ENCODE measurements around the gene CPNE6.
"Not testable (repeated sequence)": the region's sequence is repeated elsewhere in the genome, so short reads cannot be mapped to it uniquely, and the experiment has no call there.

The CPNE6 gene

DNA sequence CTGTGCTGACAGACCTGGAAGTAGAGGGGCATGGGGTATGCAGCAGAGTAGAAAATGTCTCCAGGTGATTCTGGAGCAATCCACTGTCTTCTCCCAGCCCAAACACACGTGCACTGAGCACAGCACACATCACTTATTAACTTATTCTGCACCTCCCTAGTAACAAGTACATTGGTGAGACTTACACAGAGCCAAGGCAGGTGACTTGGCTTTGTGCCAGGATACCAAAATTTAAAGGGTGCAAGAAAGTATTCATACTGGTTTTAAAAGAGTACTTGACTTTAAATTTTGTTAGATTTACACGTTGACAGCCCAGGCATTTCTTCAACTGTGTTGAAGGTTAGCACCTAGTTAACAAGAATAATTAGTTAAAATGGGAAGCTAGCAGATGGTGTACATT is 30.7 kb upstream of the CPNE6 start (continued):
- TF ChIP-seq, protein P1, sequence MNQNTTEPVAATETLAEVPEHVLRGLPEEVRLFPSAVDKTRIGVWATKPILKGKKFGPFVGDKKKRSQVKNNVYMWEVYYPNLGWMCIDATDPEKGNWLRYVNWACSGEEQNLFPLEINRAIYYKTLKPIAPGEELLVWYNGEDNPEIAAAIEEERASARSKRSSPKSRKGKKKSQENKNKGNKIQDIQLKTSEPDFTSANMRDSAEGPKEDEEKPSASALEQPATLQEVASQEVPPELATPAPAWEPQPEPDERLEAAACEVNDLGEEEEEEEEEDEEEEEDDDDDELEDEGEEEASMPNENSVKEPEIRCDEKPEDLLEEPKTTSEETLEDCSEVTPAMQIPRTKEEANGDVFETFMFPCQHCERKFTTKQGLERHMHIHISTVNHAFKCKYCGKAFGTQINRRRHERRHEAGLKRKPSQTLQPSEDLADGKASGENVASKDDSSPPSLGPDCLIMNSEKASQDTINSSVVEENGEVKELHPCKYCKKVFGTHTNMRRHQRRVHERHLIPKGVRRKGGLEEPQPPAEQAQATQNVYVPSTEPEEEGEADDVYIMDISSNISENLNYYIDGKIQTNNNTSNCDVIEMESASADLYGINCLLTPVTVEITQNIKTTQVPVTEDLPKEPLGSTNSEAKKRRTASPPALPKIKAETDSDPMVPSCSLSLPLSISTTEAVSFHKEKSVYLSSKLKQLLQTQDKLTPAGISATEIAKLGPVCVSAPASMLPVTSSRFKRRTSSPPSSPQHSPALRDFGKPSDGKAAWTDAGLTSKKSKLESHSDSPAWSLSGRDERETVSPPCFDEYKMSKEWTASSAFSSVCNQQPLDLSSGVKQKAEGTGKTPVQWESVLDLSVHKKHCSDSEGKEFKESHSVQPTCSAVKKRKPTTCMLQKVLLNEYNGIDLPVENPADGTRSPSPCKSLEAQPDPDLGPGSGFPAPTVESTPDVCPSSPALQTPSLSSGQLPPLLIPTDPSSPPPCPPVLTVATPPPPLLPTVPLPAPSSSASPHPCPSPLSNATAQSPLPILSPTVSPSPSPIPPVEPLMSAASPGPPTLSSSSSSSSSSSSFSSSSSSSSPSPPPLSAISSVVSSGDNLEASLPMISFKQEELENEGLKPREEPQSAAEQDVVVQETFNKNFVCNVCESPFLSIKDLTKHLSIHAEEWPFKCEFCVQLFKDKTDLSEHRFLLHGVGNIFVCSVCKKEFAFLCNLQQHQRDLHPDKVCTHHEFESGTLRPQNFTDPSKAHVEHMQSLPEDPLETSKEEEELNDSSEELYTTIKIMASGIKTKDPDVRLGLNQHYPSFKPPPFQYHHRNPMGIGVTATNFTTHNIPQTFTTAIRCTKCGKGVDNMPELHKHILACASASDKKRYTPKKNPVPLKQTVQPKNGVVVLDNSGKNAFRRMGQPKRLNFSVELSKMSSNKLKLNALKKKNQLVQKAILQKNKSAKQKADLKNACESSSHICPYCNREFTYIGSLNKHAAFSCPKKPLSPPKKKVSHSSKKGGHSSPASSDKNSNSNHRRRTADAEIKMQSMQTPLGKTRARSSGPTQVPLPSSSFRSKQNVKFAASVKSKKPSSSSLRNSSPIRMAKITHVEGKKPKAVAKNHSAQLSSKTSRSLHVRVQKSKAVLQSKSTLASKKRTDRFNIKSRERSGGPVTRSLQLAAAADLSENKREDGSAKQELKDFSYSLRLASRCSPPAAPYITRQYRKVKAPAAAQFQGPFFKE (tag by site-specific recombination; IDR thresholded peaks at IDR 0.05; ENCODE audit: borderline replicate concordance): no peak

DNA sequence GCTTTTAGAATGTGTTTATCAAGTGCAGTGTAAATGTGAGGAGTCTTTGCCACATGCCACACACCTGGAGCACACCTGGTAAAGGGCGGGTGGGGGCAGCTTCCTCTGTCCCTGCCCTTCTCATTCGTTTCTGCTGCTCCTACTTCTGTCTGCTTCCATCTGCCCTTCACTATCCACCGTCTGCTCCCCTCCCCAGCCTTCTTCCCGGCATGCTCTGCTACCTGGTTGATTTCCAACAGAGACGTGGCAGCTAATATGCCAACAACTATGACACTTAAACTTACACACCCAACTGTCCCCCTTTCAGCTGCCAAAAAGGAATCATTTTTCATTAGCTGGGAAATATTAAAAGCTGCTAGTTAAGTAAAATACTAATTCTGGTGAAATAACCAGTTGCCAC is 28.6 kb upstream of the CPNE6 start:
- ChIA-PET POLR2A (no interaction called here), CTCF (interaction anchor here (0.7 to 1.8 kb wide), 4 partner anchors 12 to 66 kb away, joined by 3 to 8 read pairs (median 3); no protein-coding TSS in a partner anchor)
- H3K27ac ChIP-seq (ENCODE audit: extremely low read depth, low read depth, low read length): no peak overlapping the region

DNA sequence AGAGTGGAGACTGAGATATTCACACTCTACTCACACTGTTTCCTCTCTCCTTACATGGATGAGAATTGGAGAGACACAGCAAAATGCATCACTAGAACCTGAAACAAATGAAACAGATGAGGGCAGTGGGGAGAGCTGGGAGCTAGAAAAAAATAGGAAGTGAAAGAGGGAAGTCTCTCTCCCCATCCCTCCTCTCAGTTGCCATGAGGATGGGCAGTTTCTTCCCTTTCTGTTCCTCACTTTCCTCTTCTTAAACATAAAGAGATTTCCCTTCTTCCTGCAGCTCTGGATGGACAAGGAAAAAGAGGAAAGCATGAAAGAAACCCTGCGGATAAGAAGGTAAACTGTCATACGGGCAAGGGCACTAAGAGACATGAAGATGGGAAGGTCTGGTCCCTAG is 22.4 kb upstream of the CPNE6 start:
- H3K36me3 ChIP-seq (ENCODE audit: control insufficient read depth in 2 of 2, insufficient read depth in 1 of 2, low read length in 2 of 2); POLR2A ChIA-PET; H3K27ac ChIP-seq (ENCODE audit: extremely low read depth, low read depth, low read length); H3K4me1 ChIP-seq (ENCODE audit: control insufficient read depth, insufficient read depth, low read length); H3K4me3 ChIP-seq (ENCODE audit: low read depth, low read length); H3K9me3 ChIP-seq (ENCODE audit: control insufficient read depth, insufficient read depth, low read depth, low read length): not testable (repeated sequence)
- CTCF ChIA-PET: interaction anchor here (0.7 kb wide), 1 partner anchor 29 kb away, joined by 3 read pairs; no protein-coding TSS in a partner anchor

More for the DNA sequence above, 28.6 kb upstream of the CPNE6 start:
- no peak for TF ChIP-seq ZNF555 (tag by site-specific recombination; conservative IDR thresholded peaks at IDR 0.05)
- no peak for TF ChIP-seq KLF7 (tag by site-specific recombination; IDR thresholded peaks at IDR 0.05; ENCODE audit: borderline replicate concordance)
- TF ChIP-seq ZNF366 (tag by site-specific recombination; conservative IDR thresholded peaks at IDR 0.05): no peak
- no peak for TF ChIP-seq ZNF776 (tag by site-specific recombination; IDR thresholded peaks at IDR 0.05; ENCODE audit: borderline replicate concordance)
- no peak for TF ChIP-seq ZFP69B (tag by site-specific recombination; IDR thresholded peaks at IDR 0.05)
- no peak for TF ChIP-seq ZNF404 (tag by site-specific recombination; IDR thresholded peaks at IDR 0.05)
- TF ChIP-seq, protein P2, sequence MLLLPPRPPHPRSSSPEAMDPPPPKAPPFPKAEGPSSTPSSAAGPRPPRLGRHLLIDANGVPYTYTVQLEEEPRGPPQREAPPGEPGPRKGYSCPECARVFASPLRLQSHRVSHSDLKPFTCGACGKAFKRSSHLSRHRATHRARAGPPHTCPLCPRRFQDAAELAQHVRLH (tag by site-specific recombination; IDR thresholded peaks at IDR 0.05): no peak
- TF ChIP-seq, protein P3, sequence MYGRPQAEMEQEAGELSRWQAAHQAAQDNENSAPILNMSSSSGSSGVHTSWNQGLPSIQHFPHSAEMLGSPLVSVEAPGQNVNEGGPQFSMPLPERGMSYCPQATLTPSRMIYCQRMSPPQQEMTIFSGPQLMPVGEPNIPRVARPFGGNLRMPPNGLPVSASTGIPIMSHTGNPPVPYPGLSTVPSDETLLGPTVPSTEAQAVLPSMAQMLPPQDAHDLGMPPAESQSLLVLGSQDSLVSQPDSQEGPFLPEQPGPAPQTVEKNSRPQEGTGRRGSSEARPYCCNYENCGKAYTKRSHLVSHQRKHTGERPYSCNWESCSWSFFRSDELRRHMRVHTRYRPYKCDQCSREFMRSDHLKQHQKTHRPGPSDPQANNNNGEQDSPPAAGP (tag by site-specific recombination; IDR thresholded peaks at IDR 0.05): no peak
- no peak for TF ChIP-seq SP2 (tag by site-specific recombination; IDR thresholded peaks at IDR 0.05)
- no peak for TF ChIP-seq ZNF335 (tag by site-specific recombination; conservative IDR thresholded peaks at IDR 0.05)
- no peak for TF ChIP-seq KLF1 (tag by site-specific recombination; IDR thresholded peaks at IDR 0.05)
- no peak for TF ChIP-seq FEZF1 (tag by site-specific recombination; IDR thresholded peaks at IDR 0.05)
- no peak for TF ChIP-seq ZNF792 (tag by site-specific recombination; IDR thresholded peaks at IDR 0.05)
- no peak for TF ChIP-seq ZBTB21 (tag by site-specific recombination; IDR thresholded peaks at IDR 0.05)
- TF ChIP-seq, protein P4, sequence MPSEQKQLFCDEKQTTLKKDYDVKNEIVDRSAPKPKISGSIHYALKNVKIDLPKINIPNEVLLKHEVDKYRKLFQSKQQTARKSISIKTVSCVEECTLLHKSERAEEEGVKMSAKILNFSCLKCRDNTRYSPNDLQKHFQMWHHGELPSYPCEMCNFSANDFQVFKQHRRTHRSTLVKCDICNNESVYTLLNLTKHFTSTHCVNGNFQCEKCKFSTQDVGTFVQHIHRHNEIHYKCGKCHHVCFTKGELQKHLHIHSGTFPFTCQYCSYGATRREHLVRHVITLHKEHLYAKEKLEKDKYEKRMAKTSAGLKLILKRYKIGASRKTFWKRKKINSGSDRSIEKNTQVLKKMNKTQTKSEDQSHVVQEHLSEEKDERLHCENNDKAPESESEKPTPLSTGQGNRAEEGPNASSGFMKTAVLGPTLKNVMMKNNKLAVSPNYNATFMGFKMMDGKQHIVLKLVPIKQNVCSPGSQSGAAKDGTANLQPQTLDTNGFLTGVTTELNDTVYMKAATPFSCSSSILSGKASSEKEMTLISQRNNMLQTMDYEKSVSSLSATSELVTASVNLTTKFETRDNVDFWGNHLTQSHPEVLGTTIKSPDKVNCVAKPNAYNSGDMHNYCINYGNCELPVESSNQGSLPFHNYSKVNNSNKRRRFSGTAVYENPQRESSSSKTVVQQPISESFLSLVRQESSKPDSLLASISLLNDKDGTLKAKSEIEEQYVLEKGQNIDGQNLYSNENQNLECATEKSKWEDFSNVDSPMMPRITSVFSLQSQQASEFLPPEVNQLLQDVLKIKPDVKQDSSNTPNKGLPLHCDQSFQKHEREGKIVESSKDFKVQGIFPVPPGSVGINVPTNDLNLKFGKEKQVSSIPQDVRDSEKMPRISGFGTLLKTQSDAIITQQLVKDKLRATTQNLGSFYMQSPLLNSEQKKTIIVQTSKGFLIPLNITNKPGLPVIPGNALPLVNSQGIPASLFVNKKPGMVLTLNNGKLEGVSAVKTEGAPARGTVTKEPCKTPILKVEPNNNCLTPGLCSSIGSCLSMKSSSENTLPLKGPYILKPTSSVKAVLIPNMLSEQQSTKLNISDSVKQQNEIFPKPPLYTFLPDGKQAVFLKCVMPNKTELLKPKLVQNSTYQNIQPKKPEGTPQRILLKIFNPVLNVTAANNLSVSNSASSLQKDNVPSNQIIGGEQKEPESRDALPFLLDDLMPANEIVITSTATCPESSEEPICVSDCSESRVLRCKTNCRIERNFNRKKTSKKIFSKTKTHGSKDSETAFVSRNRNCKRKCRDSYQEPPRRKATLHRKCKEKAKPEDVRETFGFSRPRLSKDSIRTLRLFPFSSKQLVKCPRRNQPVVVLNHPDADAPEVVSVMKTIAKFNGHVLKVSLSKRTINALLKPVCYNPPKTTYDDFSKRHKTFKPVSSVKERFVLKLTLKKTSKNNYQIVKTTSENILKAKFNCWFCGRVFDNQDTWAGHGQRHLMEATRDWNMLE (tag by site-specific recombination; conservative IDR thresholded peaks at IDR 0.05; ENCODE audit: low read depth): no peak
- TF ChIP-seq ZNF600 (tag by site-specific recombination; IDR thresholded peaks at IDR 0.05): no peak
- no peak for TF ChIP-seq ZNF174 (tag by site-specific recombination; IDR thresholded peaks at IDR 0.05)
- H3K4me1 ChIP-seq (ENCODE audit: control insufficient read depth, insufficient read depth, low read length): no peaks in the 10 kb centered on the region
- no peak overlapping the region for H3K4me3 ChIP-seq (ENCODE audit: low read depth, low read length)
- no peaks in the 10 kb centered on the region for H3K36me3 ChIP-seq (ENCODE audit: control insufficient read depth in 2 of 2, insufficient read depth in 1 of 2, low read length in 2 of 2)
- no peaks in the 10 kb centered on the region for H3K9me3 ChIP-seq (ENCODE audit: control insufficient read depth, insufficient read depth, low read depth, low read length)

DNA sequence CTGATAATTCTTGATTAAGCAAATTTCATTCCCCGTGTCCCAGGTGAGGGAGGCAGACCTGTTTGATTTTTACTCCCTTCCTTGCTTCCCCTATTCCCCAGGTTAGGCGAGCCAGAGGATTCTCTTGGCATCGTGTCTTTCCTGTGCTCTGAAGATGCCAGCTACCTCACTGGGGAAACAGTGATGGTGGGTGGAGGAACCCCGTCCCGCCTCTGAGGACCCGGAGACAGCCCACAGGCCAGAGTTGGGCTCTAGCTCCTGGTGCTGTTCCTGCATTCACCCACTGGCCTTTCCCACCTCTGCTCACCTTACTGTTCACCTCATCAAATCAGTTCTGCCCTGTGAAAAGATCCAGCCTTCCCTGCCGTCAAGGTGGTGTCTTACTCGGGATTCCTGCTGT is 20.6 kb upstream of the CPNE6 start:
- H3K9me3 ChIP-seq (ENCODE audit: control insufficient read depth, insufficient read depth, low read depth, low read length); H3K36me3 ChIP-seq (ENCODE audit: control insufficient read depth in 2 of 2, insufficient read depth in 1 of 2, low read length in 2 of 2); H3K4me3 ChIP-seq (ENCODE audit: low read depth, low read length); H3K4me1 ChIP-seq (ENCODE audit: control insufficient read depth, insufficient read depth, low read length); H3K27ac ChIP-seq (ENCODE audit: extremely low read depth, low read depth, low read length); POLR2A ChIA-PET: not testable (repeated sequence)
- CTCF ChIA-PET: interaction anchor here (1.3 to 3.2 kb wide), 2 partner anchors 40 to 58 kb away, joined by 8 to 12 read pairs; no protein-coding TSS in a partner anchor

Data from HEK293 (cell line).